BJ (cell line): ENCODE measurements around the gene PDE6H. TPM values are rescaled to one million over a fixed set of nuclear protein-coding genes. Genes with fewer than 3 reads are reported as not detected.

Experiments
- CTCF ChIA-PET: fragments of 350-600 bp; formaldehyde crosslinking; extraction: SDS; loops from one replicate; lab custom pipeline; 2021; ENCODE audit warnings: antibody characterized with exemption, inconsistent platforms; lab: Yijun Ruan, JAX
- POLR2A ChIA-PET: fragments of 300-600 bp; sonication (Branson Sonifier 250); formaldehyde crosslinking; extraction: SDS; loops from one replicate; lab custom pipeline; 2021; ENCODE audit warnings: antibody characterized with exemption; lab: Charles Lee
- DNase-seq: peaks from one replicate; pipeline ENCODE4 v3.0.0-alpha.2; 2011; ENCODE audit warnings: low read depth
- H3K27me3 ChIP-seq: 2 replicates; pipeline ENCODE4 v1.6.0; 2011; ENCODE audit warnings: low read length; ENCODE audit not compliant: control insufficient read depth, insufficient read depth
- H3K36me3 ChIP-seq: 2 replicates; pipeline ENCODE4 v1.5.1; 2011; ENCODE audit warnings: low read length; ENCODE audit not compliant: control insufficient read depth, insufficient read depth
- H3K4me3 ChIP-seq: 2 replicates; pipeline ENCODE4 v1.5.1; 2011; ENCODE audit warnings: low read depth, mild to moderate bottlenecking, control low read depth, low read length
- CTCF ChIP-seq: IDR thresholded peaks from 2 replicates; pipeline ENCODE4 v1.5.1; 2011; ENCODE audit warnings: low read depth, mild to moderate bottlenecking, control low read depth, inconsistent platforms, low read length, moderate library complexity; ENCODE audit not compliant: insufficient read depth
- polyA plus RNA-seq: library from polyadenylated mRNA; depleted of rRNA; stranded (reverse); fragments of >200 nt; gene quantifications from 2 replicates; pipeline ENCODE4 v1.2.3, GENCODE V29; 2011

The PDE6H gene
- polyA plus RNA-seq, 1 experiment = not detected

GRCh38 chr12:14962153-14962539, 10.7 kb upstream of the PDE6H start:
- TF ChIP-seq CTCF = no peak
- POLR2A ChIA-PET = no interaction called here
- no peak overlapping the region for H3K4me3 ChIP-seq
- H3K27me3 ChIP-seq = no peaks in the 10 kb centered on the region
- CTCF ChIA-PET = no interaction called here
- no peak for DNase-seq
- H3K36me3 ChIP-seq = no peaks in the 10 kb centered on the region

DNA sequence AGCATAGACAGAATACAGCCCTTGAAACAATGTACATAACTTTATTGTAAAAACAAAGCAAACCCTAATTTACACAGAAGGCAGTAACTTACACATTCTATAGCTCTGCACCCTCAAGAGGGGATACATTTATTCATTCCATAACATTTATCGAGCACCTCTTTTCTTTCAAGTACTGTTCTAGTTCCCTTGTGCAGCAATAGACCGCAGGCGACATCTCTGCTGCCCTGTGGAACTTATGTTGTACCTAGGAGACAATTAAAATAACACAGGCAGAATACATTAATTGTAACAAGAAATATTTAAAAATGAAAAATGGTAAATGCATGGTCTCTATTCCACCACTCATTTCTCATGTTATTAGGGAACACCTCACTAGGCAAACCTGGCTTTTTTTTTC, 10.0 kb upstream of the PDE6H start:
- H3K4me3 ChIP-seq = no peak overlapping the region
- TF ChIP-seq CTCF = no peak
- no peak for DNase-seq
- no peaks in the 10 kb centered on the region for H3K27me3 ChIP-seq
- CTCF ChIA-PET = interaction anchor here (0.6 kb wide), 1 partner anchor 32 kb away, joined by 3 read pairs; no protein-coding TSS in a partner anchor
- no peaks in the 10 kb centered on the region for H3K36me3 ChIP-seq
- POLR2A ChIA-PET = no interaction called here

GRCh38 chr12:14963520-14963919, 9.3 kb upstream of the PDE6H start:
- POLR2A ChIA-PET = no interaction called here
- Histone ChIP-seq H3K4me3 (no peak overlapping the region), H3K36me3 (no peaks in the 10 kb centered on the region), H3K27me3 (no peaks in the 10 kb centered on the region)
- CTCF ChIA-PET = interaction anchor here (0.6 kb wide), 1 partner anchor 32 kb away, joined by 3 read pairs; no protein-coding TSS in a partner anchor
- no peak for DNase-seq
- TF ChIP-seq CTCF = no peak

- no peak for DNase-seq
- ChIA-PET POLR2A (no interaction called here), CTCF (no interaction called here)
- no peak for TF ChIP-seq CTCF
- H3K4me3 ChIP-seq = no peak overlapping the region
- H3K36me3 ChIP-seq = no peaks in the 10 kb centered on the region
- H3K27me3 ChIP-seq = no peaks in the 10 kb centered on the region
Observed at GRCh38 chr12:14964406-14964805, 8.4 kb upstream of the PDE6H start.

DNA sequence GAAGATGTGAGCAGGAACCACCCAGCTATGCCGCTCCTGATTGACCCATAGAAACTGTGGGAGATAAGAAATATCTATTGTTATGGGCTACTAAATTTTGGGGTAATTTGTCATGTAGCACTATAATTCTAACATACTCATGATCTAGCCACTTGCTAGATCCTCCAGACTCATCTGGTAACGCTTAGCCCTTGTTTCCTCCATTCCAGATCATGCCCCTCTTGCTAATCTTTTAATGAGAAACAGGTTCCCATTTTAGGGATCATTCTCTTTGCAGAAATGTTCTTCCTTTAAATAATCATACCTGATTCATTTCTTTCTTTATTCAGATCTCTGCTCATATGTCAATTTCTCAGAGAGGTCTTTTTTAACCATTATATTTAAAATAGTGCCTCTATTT, 7.6 kb upstream of the PDE6H start:
- CTCF ChIA-PET = interaction anchor here (1.1 kb wide), 1 partner anchor 30 kb away, joined by 3 read pairs; no protein-coding TSS in a partner anchor
- no peaks in the 10 kb centered on the region for H3K27me3 ChIP-seq
- POLR2A ChIA-PET = no interaction called here
- no peaks in the 10 kb centered on the region for H3K36me3 ChIP-seq
- DNase-seq = no peak
- no peak for TF ChIP-seq CTCF
- H3K4me3 ChIP-seq = no peak overlapping the region
